ENCODE measurements around the gene BRIP1.

The BRIP1 gene

DNA sequence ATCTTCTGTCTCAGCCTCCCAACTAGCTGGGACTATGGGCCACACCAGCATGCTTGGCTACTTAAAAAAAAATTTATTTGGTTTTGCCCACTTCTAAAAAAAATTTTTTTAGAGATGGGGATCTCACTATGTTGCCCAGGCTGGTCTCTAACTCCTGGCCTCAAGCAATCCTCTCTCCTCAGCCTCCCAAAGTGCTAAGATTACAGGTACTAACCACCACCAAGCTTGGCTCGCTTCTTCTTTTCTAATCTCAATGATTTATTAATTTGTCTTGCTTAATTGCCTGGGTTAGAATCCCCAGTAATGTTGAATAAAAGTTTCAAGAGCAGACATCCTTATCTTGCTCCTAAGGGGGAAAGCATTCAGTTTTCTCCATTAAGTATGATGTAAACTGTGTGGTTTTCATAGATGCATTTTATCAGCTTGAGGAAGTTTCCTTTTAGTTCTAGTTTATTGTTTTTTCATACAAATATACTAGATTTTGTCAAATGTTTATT, 206.6 kb downstream of the BRIP1 start:
- no peak for DNase-seq

DNA sequence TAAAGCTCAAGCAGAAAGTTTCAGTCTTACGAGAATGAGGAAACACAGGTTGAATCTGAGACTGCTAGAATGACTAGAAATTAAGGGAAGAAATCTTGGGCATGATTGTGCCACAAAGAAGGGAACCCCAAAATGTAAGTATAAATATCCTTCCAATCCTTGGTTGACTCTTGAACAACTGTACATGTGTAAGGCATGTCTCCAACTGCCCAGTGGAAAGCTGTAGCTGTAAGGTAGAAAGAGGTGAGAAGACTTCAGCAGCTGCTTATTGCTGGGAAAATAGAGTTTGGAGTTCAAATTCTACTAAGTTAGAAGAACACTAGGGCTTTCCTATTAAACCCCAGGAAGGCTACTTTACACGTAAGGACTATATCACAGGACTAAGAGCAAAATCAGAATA, 212.6 kb downstream of the BRIP1 start:
- no peak for DNase-seq

DNA sequence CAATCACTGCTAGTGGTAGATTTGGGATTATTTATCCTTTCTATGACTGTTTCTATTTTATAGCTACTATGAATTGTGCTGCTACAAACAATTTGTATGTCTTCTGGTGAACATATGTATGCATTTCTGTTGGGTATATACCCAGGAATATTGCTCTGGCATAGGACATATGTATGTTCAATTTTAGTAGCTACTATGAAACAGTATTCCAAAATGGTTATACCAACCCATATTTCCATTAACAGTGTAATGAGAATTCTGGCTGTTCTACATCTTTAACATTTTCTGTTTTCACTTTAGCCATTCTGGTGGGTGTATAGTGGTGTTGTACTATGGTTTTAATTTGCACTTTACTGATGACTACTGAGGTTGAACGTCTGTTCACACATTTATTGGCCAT, 214.7 kb downstream of the BRIP1 start:
- DNase-seq, result no peak

GRCh38 chr17:61647047-61647446, 216.3 kb downstream of the BRIP1 start:
- no peak for DNase-seq

DNA sequence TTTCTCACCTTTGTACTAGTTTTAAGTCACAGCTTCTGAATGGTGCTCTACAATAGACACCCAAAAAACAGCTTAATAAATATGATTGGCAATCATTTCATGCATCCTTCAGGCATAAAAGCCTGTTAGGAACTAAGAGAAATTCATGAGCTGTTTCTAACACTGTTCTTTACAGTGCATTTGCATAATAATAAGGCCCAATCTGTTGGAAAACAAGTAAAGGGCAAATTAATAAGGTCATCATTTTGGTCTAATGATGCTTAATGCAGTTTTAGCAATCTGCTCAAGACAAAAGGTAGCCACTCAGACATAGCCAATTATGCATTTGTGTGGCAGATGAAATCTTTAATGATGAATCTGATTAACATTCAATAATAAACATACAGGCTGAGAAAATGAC, 216.8 kb downstream of the BRIP1 start:
- DNase-seq, result no peak

DNA sequence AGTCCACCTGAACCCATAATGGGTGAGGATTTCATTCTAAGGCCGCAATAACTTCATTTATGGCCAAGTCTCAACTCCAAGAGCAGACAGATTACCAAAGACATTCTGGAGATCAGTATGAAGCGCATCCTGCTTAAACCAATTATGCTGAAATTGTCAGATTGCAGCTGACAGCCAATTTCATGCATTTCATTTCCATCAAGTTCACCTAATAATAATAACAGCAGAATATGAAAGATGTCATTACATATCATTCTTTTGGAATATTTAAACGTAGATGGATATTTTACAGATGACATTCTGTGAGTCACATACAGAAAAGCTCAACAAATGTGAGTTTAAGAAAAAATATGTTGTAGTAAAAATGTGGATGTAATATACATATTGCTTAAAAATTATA, 217.4 kb downstream of the BRIP1 start:
- no peak for DNase-seq

- DNase-seq, result no peak
Measured at GRCh38 chr17:61644800-61645774, 218.2 kb downstream of the BRIP1 start.

DNA sequence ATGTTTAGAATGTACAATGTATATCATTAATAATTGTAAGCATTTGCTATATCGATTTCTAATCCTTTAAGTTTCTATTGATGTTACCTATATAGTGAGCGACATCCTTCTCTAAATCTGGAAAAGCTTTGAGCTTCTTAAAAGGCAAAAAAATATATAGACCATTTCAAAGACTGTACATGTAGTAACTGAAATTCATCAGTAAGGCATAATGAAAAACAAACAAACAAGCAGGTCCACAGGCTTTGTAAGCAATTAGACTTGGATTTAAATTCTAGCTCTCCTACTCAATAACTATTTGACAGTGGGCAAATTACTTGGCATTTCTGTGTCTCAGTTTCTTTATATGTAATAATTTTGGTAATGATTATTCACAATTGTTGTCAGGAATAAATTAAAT, 220.6 kb downstream of the BRIP1 start:
- no peak for DNase-seq

GRCh38 chr17:61641715-61642114, 221.6 kb downstream of the BRIP1 start:
- no peak for DNase-seq

DNA sequence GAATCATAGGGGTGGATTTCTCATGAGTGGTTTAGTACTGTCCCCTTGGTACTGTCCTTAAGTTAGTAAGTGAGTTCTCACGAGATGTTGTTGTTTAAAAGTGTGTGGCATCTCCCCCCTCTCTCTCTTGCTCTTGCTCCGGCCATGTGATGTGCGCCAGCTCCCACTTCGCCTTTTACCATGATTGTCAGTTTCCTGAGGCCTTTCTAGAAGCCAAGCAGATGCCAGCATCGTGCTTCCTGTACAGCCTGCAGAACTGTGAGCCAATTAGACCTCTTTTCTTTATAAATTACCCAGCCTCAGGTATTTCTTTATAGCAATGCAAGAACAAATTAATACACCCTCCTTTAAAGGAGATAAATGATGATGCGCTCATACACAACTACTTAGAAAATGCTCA, 222.2 kb downstream of the BRIP1 start:
- DNase-seq, result no peak

DNA sequence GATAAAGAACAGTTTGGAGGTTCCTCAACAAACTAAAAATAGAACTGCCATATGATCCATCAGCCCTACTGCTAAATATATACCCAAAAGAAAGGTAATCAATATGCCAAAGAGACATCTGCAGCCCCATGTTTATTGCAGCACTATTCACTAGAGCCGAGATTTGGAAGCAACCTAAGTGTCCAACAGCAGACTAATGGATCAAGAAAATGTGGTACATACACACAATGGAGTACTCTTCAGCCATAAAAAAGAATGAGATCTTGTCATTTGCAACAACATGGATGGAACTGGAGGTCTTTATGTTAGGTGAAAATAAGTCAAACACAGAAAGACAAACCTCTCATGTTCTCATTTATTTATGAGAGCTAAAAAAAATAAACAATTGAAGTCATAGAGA, 223.5 kb downstream of the BRIP1 start:
- DNase-seq, result no peak

DNA sequence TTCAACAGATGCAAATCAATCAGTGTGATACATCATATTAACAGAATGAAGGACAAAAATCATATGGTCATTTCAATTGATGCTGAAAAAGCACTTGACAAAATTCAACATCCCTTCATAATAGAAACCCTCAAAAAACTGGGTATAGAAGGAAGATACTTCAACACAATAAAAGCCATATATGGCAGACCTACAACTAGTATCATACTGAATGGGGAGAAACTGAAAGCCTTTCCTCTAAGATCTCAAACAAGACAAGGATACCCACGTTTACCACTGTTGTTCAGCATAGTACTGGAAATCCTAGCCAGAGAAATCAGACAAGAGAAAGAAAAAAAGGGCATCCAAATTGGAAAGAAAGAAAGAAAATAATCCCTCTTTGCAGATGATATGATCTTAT, 225.2 kb downstream of the BRIP1 start:
- DNase-seq, result no peak

DNA sequence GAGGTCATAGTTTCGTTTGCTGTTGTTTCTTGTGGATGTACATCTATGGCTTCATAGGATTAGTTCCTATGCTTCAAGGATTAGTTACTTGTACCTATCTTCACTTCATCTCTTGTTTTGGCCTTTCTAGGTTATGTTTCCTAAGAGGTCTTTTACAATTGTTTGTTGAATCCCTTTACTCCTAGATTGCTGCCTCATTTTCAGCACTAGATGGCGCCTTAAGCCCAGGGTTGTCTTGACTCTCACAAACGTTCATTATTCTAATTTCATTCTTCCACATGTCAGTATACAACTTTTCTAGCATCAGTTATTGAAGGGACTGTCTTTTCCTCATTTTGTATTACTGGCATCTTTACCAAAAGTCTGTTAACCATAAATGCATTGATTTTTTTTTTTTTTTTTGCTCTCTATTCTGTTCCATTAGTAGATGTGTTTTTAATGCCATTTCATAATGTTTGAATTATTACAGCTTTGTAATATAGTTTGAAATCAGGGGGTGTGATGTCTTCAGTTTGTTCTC, 227.4 kb downstream of the BRIP1 start:
- peak; percentile 56 to 58 for DNase-seq

DNA sequence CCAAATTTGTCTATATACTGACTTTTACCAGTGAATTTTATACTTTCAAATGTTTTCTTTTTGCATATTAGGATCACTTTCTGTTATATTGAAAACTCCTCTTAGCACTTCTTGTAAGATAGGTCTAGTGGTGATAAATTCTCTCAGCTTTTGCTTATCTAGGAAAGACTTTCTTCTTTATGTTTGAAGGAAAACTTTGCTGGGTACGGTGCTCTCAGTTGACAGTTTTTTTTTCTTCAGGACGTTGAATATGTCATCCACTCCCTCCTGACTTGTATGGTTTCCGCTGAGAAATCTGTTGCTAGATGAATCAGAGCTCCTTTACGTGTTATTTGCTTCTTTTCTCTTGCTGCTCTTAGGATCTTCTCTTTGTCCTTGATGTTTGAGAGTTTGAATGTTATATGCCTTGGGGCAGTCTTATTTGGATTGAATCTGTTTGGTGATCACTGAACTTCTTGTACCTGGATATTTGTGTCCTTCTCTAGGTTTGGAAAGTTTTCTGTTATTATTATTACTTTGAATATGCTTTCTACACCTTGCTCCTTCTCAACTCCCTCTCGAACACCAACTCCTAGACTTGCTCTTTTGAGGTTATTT, 228.3 kb downstream of the BRIP1 start:
- no peak for DNase-seq

DNA sequence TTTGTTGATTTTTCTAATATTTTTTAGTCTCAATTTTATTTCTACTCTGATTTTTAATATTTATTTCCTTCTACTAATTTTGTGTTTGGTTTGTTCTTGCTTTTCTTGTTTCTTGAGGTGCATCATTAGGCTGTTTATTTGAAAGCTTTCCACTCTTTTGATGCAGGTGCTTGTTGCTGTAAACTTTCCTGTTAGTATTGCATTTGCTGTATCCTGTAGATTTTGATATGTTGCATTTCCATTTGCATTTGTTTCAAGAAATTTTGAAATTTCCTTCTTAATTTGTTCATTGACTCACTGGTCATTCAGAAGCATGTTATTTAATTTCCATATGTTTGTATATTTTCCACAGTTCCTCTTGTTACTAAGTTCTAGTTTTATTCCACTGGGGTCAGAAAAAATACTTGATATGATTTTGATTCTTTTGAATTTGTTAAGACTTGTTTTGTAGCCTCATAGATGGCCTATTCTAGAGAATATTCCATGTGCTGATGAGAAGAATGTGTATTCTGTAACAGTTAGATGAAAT, 229.3 kb downstream of the BRIP1 start:
- DNase-seq, result no peak

GRCh38 chr17:61632826-61633225, 230.5 kb downstream of the BRIP1 start:
- no peak for DNase-seq

- no peak for DNase-seq
Measured at GRCh38 chr17:61631800-61632199, 231.5 kb downstream of the BRIP1 start.

Measured in activated CD4-positive, alpha-beta T cell treated with anti-CD3 and anti-CD28 coated beads, Interleukin-2, amount 50 U/mL, for 48 hours (primary cell).